HEK293T (cell line): ENCODE measurements around the gene HOXA4.

Experiments used
- BHLHE40 ChIP-seq: fragments of 450-650 bp; IDR thresholded peaks from 2 replicates; pipeline ENCODE4 v1.6.1; 2016; ENCODE audit warnings: mild to moderate bottlenecking, moderate library complexity, borderline replicate concordance
- CTBP1 ChIP-seq: fragments of 450-650 bp; IDR thresholded peaks from 2 replicates; pipeline ENCODE4 v1.6.1; 2016; ENCODE audit warnings: borderline replicate concordance
- ELF4 ChIP-seq: fragments of 450-650 bp; IDR thresholded peaks from 2 replicates; pipeline ENCODE4 v1.6.1; 2017; ENCODE audit warnings: antibody characterized with exemption
- FOXA1 ChIP-seq: fragments of 450-650 bp; IDR thresholded peaks from 2 replicates; pipeline ENCODE4 v1.6.1; 2016; ENCODE audit warnings: mild to moderate bottlenecking
- FOXK2 ChIP-seq: fragments of 450-650 bp; IDR thresholded peaks from 2 replicates; pipeline ENCODE4 v1.6.1; 2016; ENCODE audit warnings: mild to moderate bottlenecking
- FOXM1 ChIP-seq: fragments of 450-650 bp; IDR thresholded peaks from 2 replicates; pipeline ENCODE4 v1.6.1; 2017; ENCODE audit warnings: mild to moderate bottlenecking, borderline replicate concordance
- HDGF ChIP-seq: fragments of 450-650 bp; IDR thresholded peaks from 2 replicates; pipeline ENCODE4 v1.6.1; 2017; ENCODE audit warnings: antibody characterized with exemption, borderline replicate concordance
- LEF1 ChIP-seq: fragments of 450-650 bp; IDR thresholded peaks from 2 replicates; pipeline ENCODE4 v1.6.1; 2017; ENCODE audit warnings: mild to moderate bottlenecking, borderline replicate concordance
- NFRKB ChIP-seq: fragments of 450-650 bp; IDR thresholded peaks from 2 replicates; pipeline ENCODE4 v1.6.1; 2016; ENCODE audit warnings: mild to moderate bottlenecking, moderate library complexity
- SP1 ChIP-seq: fragments of 450-650 bp; IDR thresholded peaks from 2 replicates; pipeline ENCODE4 v1.6.1; 2017
- TARDBP ChIP-seq: fragments of 450-650 bp; IDR thresholded peaks from 2 replicates; pipeline ENCODE4 v1.6.1; 2016
- TF ChIP-seq, protein P1 (sequence below): fragments of 450-650 bp; IDR thresholded peaks from 2 replicates; pipeline ENCODE4 v1.6.1; 2016

DNA sequence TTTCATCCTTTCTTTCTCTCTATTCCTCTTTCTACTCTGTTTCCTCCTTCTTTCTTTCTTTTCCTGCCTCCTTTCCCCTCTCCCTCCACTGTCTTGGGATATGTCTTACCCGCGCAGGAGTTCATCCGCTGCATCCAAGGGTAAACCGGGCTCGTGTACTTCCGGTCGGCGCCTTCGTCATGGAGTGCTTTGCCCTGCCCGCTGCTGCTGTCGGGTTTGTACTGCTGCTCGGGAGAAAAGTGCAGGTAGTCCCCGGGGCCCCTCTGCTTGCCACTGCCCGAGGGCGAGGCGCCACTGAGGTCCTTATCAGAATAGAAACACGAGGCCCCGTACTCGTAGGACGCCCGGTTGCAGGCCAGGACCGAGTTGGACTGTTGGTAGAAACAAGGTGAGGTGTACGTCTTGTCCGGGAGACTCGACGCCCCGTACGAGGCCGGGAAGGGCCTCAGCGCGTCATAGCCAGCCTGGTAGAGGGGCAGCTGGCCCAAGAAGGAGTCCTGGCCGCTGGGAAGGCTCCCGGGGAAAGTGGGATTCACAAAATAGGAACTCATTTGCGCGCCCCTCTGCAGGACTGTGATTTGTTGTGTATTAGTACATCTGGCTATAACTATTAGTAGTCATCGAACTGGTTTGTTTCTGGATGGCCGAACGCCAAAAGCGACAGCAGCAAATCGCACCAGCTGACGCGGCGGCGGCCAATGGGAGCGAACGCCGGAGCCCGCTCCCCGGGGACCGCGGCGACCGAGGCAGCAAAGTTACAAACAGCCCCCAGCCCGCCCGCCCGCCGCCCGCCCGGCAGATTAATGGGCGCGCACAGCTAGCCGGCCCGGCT, 16.9 kb upstream of the HOXA4 start, which contains the start of gene HOXA6:
- TF ChIP-seq SP1 (no peak), FOXA1 (no peak), BHLHE40 (no peak), HDGF (no peak), FOXM1 (no peak), FOXK2 (no peak), ELF4 (no peak), TARDBP (no peak), LEF1 (no peak), CTBP1 (no peak; the same call in 1 of the 2 replicates), NFRKB (no peak)
- TF ChIP-seq, protein P1, sequence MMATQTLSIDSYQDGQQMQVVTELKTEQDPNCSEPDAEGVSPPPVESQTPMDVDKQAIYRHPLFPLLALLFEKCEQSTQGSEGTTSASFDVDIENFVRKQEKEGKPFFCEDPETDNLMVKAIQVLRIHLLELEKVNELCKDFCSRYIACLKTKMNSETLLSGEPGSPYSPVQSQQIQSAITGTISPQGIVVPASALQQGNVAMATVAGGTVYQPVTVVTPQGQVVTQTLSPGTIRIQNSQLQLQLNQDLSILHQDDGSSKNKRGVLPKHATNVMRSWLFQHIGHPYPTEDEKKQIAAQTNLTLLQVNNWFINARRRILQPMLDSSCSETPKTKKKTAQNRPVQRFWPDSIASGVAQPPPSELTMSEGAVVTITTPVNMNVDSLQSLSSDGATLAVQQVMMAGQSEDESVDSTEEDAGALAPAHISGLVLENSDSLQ, result no peak
